GM13976 (cell line): Measurements from ENCODE around the gene POLR2J3.
"Not testable (repeated sequence)": the region's sequence is repeated elsewhere in the genome, so short reads cannot be mapped to it uniquely, and the experiment has no call there.

ENCODE experiments used
- DNase-seq: peaks from one replicate; pipeline ENCODE4 v3.0.0; 2012; ENCODE audit warnings: low spot score
- in situ Hi-C: fragments of 300-500 bp; cut with MboI; formaldehyde crosslinking; loops from one replicate; pipeline ENCODE4 v1.12.0; 2022; ENCODE audit warnings: low sequenced_read_pairs, mixed read lengths, inconsistent platforms; ENCODE audit not compliant: unreplicated experiment

The POLR2J3 gene

DNA sequence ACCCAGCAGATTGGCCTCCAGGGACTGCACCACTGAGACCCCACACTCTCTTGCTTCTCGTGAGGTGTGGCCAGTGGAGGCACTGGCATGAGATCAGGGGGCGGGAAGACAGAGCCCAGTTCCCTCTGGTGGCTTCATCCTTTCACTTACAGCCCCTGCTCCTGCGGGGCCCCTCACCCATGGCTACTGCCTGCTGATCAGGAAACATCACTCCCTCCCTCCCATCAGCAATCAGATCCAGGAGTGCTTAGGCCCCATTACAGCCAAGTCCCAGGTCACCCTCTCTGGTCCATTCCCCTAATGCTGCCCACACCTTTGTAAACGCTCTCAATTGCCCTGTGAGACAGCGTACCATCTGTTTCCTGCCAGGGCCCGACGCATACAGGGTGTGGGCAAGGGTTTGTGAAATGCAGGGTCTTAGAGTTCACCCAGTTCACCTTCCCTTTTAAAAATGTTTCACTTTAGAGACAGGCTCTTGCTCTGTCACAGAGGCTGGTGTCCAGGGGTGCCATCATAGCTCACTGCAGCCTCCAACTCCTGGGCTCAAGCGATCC, 37.2 kb downstream of the POLR2J3 start:
- in situ Hi-C loops, DNase-seq: not testable (repeated sequence)

- in situ Hi-C loops, DNase-seq: not testable (repeated sequence)
These were observed 40.3 kb downstream of the POLR2J3 start for GRCh38 chr7:102532127-102532526.

DNA sequence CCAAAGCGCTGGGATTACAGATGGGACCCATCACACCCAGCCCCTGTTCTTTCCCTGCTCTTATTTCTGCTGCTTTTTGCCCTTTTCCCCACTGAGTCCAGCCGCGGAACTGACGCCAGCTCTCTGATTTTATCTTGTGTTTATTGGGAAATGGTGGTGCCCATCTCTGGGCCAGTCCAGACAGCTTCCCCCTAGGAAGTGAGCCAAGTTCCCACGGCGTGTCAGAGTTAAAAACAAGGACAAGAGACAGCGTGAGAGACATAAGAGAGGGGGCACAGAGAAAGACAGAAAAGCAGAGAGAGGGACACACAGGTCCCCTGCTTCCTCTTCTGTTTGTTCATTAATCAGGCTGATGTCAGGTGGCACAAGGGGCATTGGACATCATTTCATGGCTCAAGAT, 40.8 kb downstream of the POLR2J3 start:
- DNase-seq, in situ Hi-C loops: not testable (repeated sequence)

GRCh38 chr7:102527822-102528793, 44.3 kb downstream of the POLR2J3 start:
- DNase-seq, in situ Hi-C loops: not testable (repeated sequence)

DNA sequence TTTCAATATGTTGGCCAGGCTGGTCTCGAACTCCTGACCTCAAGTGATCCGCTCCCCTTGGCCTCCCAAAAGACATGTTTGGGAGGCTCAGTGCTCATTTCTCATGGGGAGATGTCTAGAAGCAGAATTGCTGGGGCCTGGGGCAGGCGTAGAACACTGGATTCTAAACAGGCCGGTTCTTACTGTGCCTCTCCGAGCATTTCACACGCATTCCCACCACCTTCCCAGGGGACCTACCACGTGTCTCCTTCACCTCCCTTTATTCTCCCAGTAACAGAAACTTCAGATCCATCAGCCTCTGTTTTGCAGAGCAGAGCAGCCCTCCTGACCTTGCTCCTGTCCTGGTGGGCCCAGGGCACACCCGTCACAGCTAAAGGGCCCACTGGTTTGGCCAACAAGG, 45.2 kb downstream of the POLR2J3 start:
- in situ Hi-C loops, DNase-seq: not testable (repeated sequence)

DNA sequence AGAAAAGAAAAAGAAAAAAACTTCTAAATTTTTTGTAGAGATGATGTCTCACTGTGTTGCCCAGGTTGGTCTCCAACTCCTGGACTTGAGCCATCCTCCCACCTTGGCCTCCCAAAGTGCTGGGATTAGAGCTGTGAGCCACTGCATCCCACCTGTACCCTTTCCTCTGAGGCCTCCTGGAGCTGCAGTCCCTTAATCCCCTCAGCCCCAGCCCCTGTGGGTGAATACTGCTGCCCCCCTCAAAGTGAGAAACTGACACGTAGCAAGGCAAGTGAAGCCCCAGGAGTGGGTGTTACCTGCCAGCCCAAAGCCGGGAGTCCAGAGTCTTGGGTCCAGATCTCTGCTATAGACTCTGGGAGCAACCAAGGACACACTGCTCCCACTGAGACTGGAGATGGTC, 47.6 kb downstream of the POLR2J3 start:
- DNase-seq, in situ Hi-C loops: not testable (repeated sequence)

DNA sequence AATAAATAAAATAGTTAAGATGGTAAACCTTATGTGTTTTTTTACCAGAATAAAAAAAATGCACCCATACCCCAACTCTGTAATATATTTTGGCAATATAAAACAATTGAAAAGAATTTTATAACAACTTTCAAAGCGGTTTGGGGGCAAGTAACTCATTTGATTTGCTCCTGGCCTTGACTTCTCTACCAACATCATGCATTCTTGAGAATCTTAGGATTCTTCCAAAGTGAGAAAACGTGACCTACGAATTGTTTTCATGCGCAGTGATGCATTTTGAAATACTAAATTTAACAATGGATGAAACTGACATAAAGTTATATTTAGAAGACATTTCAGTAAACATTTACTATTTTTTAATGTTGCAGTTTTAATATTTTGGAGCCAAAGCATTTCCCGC, 51.6 kb downstream of the POLR2J3 start:
- DNase-seq, in situ Hi-C loops: not testable (repeated sequence)

GRCh38 chr7:102517550-102518147, 54.7 kb downstream of the POLR2J3 start, which contains the start of gene RASA4B:
TSS of gene RASA4B (minus strand) at chr7:102517777. CDS start at chr7:102517710, 67 bp downstream.
- DNase-seq, in situ Hi-C loops: not testable (repeated sequence)
